Lung (tissue), 12 donors: ENCODE results near the gene CDC73. TPM values are rescaled to one million over a fixed set of nuclear protein-coding genes. Genes with fewer than 3 reads are reported as not detected.

ENCODE experiments used
- ATAC-seq: fragments of 200-7000 bp; cut with Tn5 transposase; one replicate; pipeline ENCODE4 v1.9.1; 2020; ENCODE audit warnings: moderate number of reproducible peaks; ENCODE audit not compliant: insufficient read depth, low FRiP score
- DNase-seq, 3 donors: peaks; one replicate each; pipeline ENCODE4 v3.0.0-alpha.2; 2013 to 2017
- H3K27ac ChIP-seq, 2 donors: one replicate each; pipeline ENCODE4 v1.5.1; 2013; ENCODE audit warnings: mild to moderate bottlenecking in 2 of 2, moderate library complexity in 2 of 2, control low read depth in 1 of 2, inconsistent platforms in 1 of 2, low read depth in 1 of 2, low read length in 1 of 2
- H3K27me3 ChIP-seq, 3 donors: one replicate each; pipeline ENCODE4 v1.5.1; 2013; ENCODE audit warnings: low read length in 2 of 3; ENCODE audit not compliant: control insufficient read depth in 3 of 3, insufficient read depth in 3 of 3
- H3K36me3 ChIP-seq, 4 donors: one replicate each; pipeline ENCODE4 v1.5.1; 2013; ENCODE audit warnings: low read length in 4 of 4, mild to moderate bottlenecking in 1 of 4, moderate library complexity in 1 of 4; ENCODE audit not compliant: control insufficient read depth in 4 of 4, insufficient read depth in 4 of 4
- H3K4me1 ChIP-seq, 5 donors: one replicate each; pipeline ENCODE4 v1.5.1; 2013; ENCODE audit warnings: low read length in 5 of 5, mild to moderate bottlenecking in 2 of 5, moderate library complexity in 1 of 5; ENCODE audit not compliant: control insufficient read depth in 5 of 5, insufficient read depth in 5 of 5
- H3K4me3 ChIP-seq: one replicate; pipeline ENCODE4 v1.5.1; 2013; ENCODE audit warnings: mild to moderate bottlenecking, control low read depth, moderate library complexity
- H3K9ac ChIP-seq, 2 donors: one replicate each; pipeline ENCODE4 v1.5.1; 2013; ENCODE audit warnings: low read length in 2 of 2, control low read depth in 1 of 2; ENCODE audit not compliant: insufficient read depth in 1 of 2
- H3K9me3 ChIP-seq, 4 donors: one replicate each; pipeline ENCODE4 v1.5.1; 2013; ENCODE audit warnings: low read length in 3 of 4, mild to moderate bottlenecking in 1 of 4, moderate library complexity in 1 of 4; ENCODE audit not compliant: control insufficient read depth in 4 of 4, insufficient read depth in 3 of 4
- WGBS, 2 donors: extraction: QIAGEN DNeasy Blood & Tissue Kit; methylation state at CpG; one replicate each; pipeline ENCODE4 v1.1.7; 2013; 5-methylcytosine and 5-hydroxymethylcytosine counted together
- polyA plus RNA-seq, 2 donors: library from polyadenylated mRNA; stranded (reverse); fragments of 200-250 nt; gene quantifications; one replicate each; pipeline ENCODE4 v1.2.1, GENCODE V29; 2013
- total RNA-seq, 2 donors: library from RNA; depleted of rRNA in 1 of 2; stranded (reverse); fragments of >200 nt in 1 of 2; gene quantifications; one replicate each; pipeline ENCODE4 v1.2.1, GENCODE V29; 2014 to 2021
- TF ChIP-seq, protein P1 (sequence below): IDR thresholded peaks from 2 replicates; pipeline ENCODE4 v1.5.1; 2012; ENCODE audit warnings: mild to moderate bottlenecking; ENCODE audit errors: control extremely low read depth, extremely low read depth
- donor health status: control.
- donor health status: control.
- donor health status: Bipolar disorder and iron deficiency.
- donor health status: healthy.
- donor health status: DM: yes; HTN: yes; CAD: no.

Gene CDC73
- total and polyA plus RNA-seq, 4 donors, result 7.8 to 64.2 (median 34.5) TPM

GRCh38 chr1:193141804-193142203 is 20.0 kb downstream of the CDC73 start:
- Histone ChIP-seq H3K27ac (no peak overlapping the region), H3K36me3 (peaks cover 8 to 36% (median 23%) of the 10 kb centered on the region in 4 donors), H3K4me3 (no peak overlapping the region), H3K4me1 (peaks cover 0 to 7% (median 0%) of the 10 kb centered on the region in 5 donors), H3K9ac (no peak overlapping the region), H3K9me3 (no peaks in the 10 kb centered on the region), H3K27me3 (no peaks in the 10 kb centered on the region)
- TF ChIP-seq, protein P1, sequence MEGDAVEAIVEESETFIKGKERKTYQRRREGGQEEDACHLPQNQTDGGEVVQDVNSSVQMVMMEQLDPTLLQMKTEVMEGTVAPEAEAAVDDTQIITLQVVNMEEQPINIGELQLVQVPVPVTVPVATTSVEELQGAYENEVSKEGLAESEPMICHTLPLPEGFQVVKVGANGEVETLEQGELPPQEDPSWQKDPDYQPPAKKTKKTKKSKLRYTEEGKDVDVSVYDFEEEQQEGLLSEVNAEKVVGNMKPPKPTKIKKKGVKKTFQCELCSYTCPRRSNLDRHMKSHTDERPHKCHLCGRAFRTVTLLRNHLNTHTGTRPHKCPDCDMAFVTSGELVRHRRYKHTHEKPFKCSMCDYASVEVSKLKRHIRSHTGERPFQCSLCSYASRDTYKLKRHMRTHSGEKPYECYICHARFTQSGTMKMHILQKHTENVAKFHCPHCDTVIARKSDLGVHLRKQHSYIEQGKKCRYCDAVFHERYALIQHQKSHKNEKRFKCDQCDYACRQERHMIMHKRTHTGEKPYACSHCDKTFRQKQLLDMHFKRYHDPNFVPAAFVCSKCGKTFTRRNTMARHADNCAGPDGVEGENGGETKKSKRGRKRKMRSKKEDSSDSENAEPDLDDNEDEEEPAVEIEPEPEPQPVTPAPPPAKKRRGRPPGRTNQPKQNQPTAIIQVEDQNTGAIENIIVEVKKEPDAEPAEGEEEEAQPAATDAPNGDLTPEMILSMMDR, result no peak
- ATAC-seq (no peak), DNase-seq (no peak)
- 81 to 82% methylated on average over 3 of the region's 3 CpGs for WGBS, 2 donors

GRCh38 chr1:193142409-193142808 is 20.6 kb downstream of the CDC73 start:
- Histone ChIP-seq H3K4me1 (peaks cover 0 to 7% (median 0%) of the 10 kb centered on the region in 5 donors), H3K27ac (no peak overlapping the region), H3K9me3 (no peaks in the 10 kb centered on the region), H3K9ac (no peak overlapping the region), H3K4me3 (no peak overlapping the region), H3K36me3 (peaks cover 8 to 36% (median 24%) of the 10 kb centered on the region in 4 donors), H3K27me3 (no peaks in the 10 kb centered on the region)
- ATAC-seq, result no peak
- TF ChIP-seq, protein P1, result no peak
- DNase-seq, result no peak
- WGBS, 2 donors, result 49 to 52% methylated on average over 2 of the region's 2 CpGs

- Histone ChIP-seq H3K9me3 (no peaks in the 10 kb centered on the region), H3K4me1 (peaks cover 0 to 7% (median 0%) of the 10 kb centered on the region in 5 donors), H3K4me3 (no peak overlapping the region), H3K9ac (no peak overlapping the region), H3K27ac (no peak overlapping the region), H3K36me3 (peaks cover 11 to 32% (median 25%) of the 10 kb centered on the region in 4 donors), H3K27me3 (no peaks in the 10 kb centered on the region)
- ATAC-seq, result no peak
- TF ChIP-seq, protein P1, result no peak
- DNase-seq, result peak in 2 of 3 donors; percentile 57 to 69
- WGBS, 2 donors, result 79 to 97% methylated on average over 1 of the region's 1 CpG
Observed at GRCh38 chr1:193143285-193143684, 21.5 kb downstream of the CDC73 start.

DNA sequence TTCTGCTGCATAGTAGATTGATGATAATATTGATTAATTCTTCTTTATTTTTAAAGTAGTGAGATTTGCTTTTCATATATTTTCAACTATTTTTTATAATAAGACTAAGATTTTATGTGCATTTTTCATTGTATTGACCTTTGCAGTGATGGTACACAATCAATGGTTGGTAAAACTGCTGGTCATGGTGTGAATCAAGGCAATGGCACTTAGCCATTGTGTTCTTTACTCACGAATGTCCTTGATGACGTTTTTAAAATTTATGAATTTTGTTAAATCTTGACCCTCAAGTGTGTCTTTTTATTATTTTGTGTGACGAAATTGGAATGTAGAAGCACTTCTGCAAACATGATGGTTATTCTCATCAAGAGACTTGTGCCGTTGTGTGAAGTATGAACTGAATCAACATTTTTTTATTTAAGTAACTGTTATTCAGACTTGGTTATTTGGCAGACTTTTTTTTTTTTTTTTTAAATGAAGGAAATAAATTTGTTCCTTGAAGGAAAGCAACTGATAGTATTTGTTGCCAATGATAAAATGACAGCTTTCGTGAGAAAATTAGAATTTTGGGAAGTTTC is 22.6 kb downstream of the CDC73 start:
- H3K4me1 ChIP-seq, result peaks cover 0 to 7% (median 0%) of the 10 kb centered on the region in 5 donors
- TF ChIP-seq, protein P1, result no peak
- no peaks in the 10 kb centered on the region for H3K27me3 ChIP-seq
- ATAC-seq (no peak), DNase-seq (peak in 2 of 3 donors; percentile 15 to 21)
- H3K9ac ChIP-seq, result no peak overlapping the region
- H3K36me3 ChIP-seq, result peaks cover 11 to 38% (median 26%) of the 10 kb centered on the region in 4 donors
- H3K27ac ChIP-seq, result no peak overlapping the region
- 67 to 79% methylated on average over 5 of the region's 5 CpGs for WGBS, 2 donors
- H3K9me3 ChIP-seq, result no peaks in the 10 kb centered on the region
- no peak overlapping the region for H3K4me3 ChIP-seq
